Activated T-helper 1 cell treated with anti-CD3 and anti-CD28 coated beads, Interleukin-12 subunit alpha, Interleukin-12 subunit beta, Interleukin-2, Interleukin-4 antibody, amounts not matched to agents 30 ng/mL and 10 ng/mL and 1 ng/mL, durations not matched to agents 14 hours and 24 hours and 36 hours (primary cell): Measurements from ENCODE around the gene TOX3. TPM values are rescaled to one million over a fixed set of nuclear protein-coding genes. Genes with fewer than 3 reads are reported as not detected.

Experiments
- DNase-seq: peaks from one replicate; pipeline ENCODE4 v3.0.0; 2021; ENCODE audit warnings: low spot score
- H3K27ac Mint-ChIP-seq: one replicate; pipeline ENCODE4 v1.8.0; 2021; ENCODE audit warnings: mild to moderate bottlenecking, mixed read lengths
- H3K27me3 Mint-ChIP-seq: one replicate; pipeline ENCODE4 v1.8.0; 2022; ENCODE audit warnings: mild to moderate bottlenecking, moderate library complexity, mixed read lengths; ENCODE audit not compliant: insufficient read depth
- H3K36me3 Mint-ChIP-seq: one replicate; pipeline ENCODE4 v1.8.0; 2021; ENCODE audit warnings: low read depth, mixed read lengths
- H3K4me1 Mint-ChIP-seq: one replicate; pipeline ENCODE4 v1.8.0; 2021; ENCODE audit warnings: low read depth, mixed read lengths
- H3K4me3 Mint-ChIP-seq: one replicate; pipeline ENCODE4 v1.8.0; 2021; ENCODE audit warnings: mild to moderate bottlenecking, moderate library complexity, mixed read lengths
- H3K9me3 Mint-ChIP-seq: one replicate; pipeline ENCODE4 v1.8.0; 2021; ENCODE audit warnings: mixed read lengths
- intact Hi-C: fragments of 100-400 bp; cut with micrococcal nuclease; formaldehyde crosslinking; loops from one replicate; pipeline ENCODE4 v1.15.1; 2024
- total RNA-seq: library from RNA; stranded (reverse); gene quantifications from 2 replicates; pipeline ENCODE4 v1.2.3, GENCODE V29; 2022

The TOX3 gene
- total RNA-seq, 1 donor from 2014 or later: not detected

DNA sequence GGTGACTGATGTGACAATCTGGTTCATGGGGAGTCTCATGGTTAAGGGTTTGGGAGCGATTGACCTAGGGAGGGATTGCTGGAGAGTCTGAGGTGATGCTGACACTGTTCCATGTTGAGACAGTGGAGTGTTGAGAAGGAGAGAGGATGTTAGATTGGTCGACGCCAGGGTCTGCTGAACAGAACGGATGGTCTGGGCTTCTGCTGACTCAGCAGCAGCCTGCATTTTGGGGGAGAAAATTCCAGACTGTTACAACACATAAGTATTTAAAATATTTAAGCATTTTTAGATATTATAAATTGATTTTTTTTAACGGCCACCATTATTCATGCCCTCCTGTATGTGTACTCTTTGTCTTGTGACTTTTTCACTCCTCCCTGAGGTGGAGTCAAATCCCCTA is 107.2 kb downstream of the TOX3 start:
- H3K27me3 Mint-ChIP-seq: no peaks in the 10 kb centered on the region
- no peaks in the 10 kb centered on the region for H3K4me1 Mint-ChIP-seq
- no peaks in the 10 kb centered on the region for H3K36me3 Mint-ChIP-seq
- H3K27ac Mint-ChIP-seq: no peak overlapping the region
- no peak overlapping the region for H3K4me3 Mint-ChIP-seq
- no peak for DNase-seq
- intact Hi-C loops: no loop called here
- peaks cover 8% of the 10 kb centered on the region for H3K9me3 Mint-ChIP-seq

GRCh38 chr16:52439171-52439701 is 107.7 kb downstream of the TOX3 start:
- Mint-ChIP-seq H3K4me3 (no peak overlapping the region), H3K9me3 (peaks cover 8% of the 10 kb centered on the region), H3K27ac (no peak overlapping the region), H3K36me3 (no peaks in the 10 kb centered on the region), H3K27me3 (no peaks in the 10 kb centered on the region), H3K4me1 (no peaks in the 10 kb centered on the region)
- intact Hi-C loops: no loop called here
- no peak for DNase-seq

DNA sequence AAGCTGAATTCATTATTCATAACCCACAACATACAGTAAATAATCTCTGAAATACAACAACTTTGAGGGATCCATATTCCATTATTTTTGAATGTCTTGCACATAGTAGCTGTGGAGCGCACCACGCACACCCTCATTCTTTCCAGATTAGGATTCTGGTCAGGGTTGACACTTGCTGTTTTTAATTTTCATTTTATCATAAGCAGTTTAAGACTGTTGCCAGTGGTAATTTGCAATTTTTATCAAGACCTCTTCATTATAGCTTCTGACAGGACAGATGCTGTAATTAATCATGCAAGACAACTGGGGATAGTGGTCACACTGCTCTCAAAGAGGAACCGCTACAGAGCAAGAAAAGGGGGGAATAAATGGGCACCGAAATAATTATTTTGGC is 109.7 kb downstream of the TOX3 start:
- no peak overlapping the region for H3K4me3 Mint-ChIP-seq
- no peaks in the 10 kb centered on the region for H3K4me1 Mint-ChIP-seq
- H3K36me3 Mint-ChIP-seq: no peaks in the 10 kb centered on the region
- intact Hi-C loops: no loop called here
- DNase-seq: no peak
- H3K27me3 Mint-ChIP-seq: no peaks in the 10 kb centered on the region
- peaks cover 11% of the 10 kb centered on the region for H3K9me3 Mint-ChIP-seq
- no peak overlapping the region for H3K27ac Mint-ChIP-seq

GRCh38 chr16:52436339-52437276 is 110.3 kb downstream of the TOX3 start:
- no peak overlapping the region for H3K27ac Mint-ChIP-seq
- no peak overlapping the region for H3K4me3 Mint-ChIP-seq
- DNase-seq: no peak
- H3K27me3 Mint-ChIP-seq: no peaks in the 10 kb centered on the region
- H3K4me1 Mint-ChIP-seq: no peaks in the 10 kb centered on the region
- intact Hi-C loops: no loop called here
- no peaks in the 10 kb centered on the region for H3K36me3 Mint-ChIP-seq
- H3K9me3 Mint-ChIP-seq: peaks cover 15% of the 10 kb centered on the region

GRCh38 chr16:52434224-52434623 is 112.7 kb downstream of the TOX3 start:
- no peaks in the 10 kb centered on the region for H3K36me3 Mint-ChIP-seq
- H3K4me1 Mint-ChIP-seq: no peaks in the 10 kb centered on the region
- H3K27me3 Mint-ChIP-seq: no peaks in the 10 kb centered on the region
- no peak for DNase-seq
- H3K4me3 Mint-ChIP-seq: no peak overlapping the region
- H3K9me3 Mint-ChIP-seq: peaks cover 10% of the 10 kb centered on the region
- intact Hi-C loops: no loop called here
- H3K27ac Mint-ChIP-seq: no peak overlapping the region

- Mint-ChIP-seq H3K27ac (no peak overlapping the region), H3K4me1 (no peaks in the 10 kb centered on the region), H3K27me3 (no peaks in the 10 kb centered on the region), H3K9me3 (peaks cover 7% of the 10 kb centered on the region), H3K36me3 (no peaks in the 10 kb centered on the region), H3K4me3 (no peak overlapping the region)
- intact Hi-C loops: no loop called here
- no peak for DNase-seq
Observed at GRCh38 chr16:52433643-52434042, 113.3 kb downstream of the TOX3 start.

GRCh38 chr16:52424591-52424990 is 122.4 kb downstream of the TOX3 start:
- intact Hi-C loops: no loop called here
- Mint-ChIP-seq H3K9me3 (peaks cover 16% of the 10 kb centered on the region), H3K27ac (no peak overlapping the region), H3K27me3 (no peaks in the 10 kb centered on the region), H3K36me3 (no peaks in the 10 kb centered on the region), H3K4me1 (no peaks in the 10 kb centered on the region), H3K4me3 (no peak overlapping the region)
- no peak for DNase-seq

GRCh38 chr16:52422307-52422706 is 124.6 kb downstream of the TOX3 start:
- no peak for DNase-seq
- Mint-ChIP-seq H3K4me3 (no peak overlapping the region), H3K9me3 (peaks cover 18% of the 10 kb centered on the region), H3K36me3 (no peaks in the 10 kb centered on the region), H3K27me3 (no peaks in the 10 kb centered on the region), H3K4me1 (no peaks in the 10 kb centered on the region), H3K27ac (no peak overlapping the region)
- intact Hi-C loops: no loop called here

GRCh38 chr16:52418201-52418600 is 128.7 kb downstream of the TOX3 start:
- no peaks in the 10 kb centered on the region for H3K36me3 Mint-ChIP-seq
- intact Hi-C loops: no loop called here
- DNase-seq: no peak
- H3K27ac Mint-ChIP-seq: no peak overlapping the region
- H3K27me3 Mint-ChIP-seq: no peaks in the 10 kb centered on the region
- H3K4me1 Mint-ChIP-seq: no peaks in the 10 kb centered on the region
- no peak overlapping the region for H3K4me3 Mint-ChIP-seq
- peaks cover 12% of the 10 kb centered on the region for H3K9me3 Mint-ChIP-seq

DNA sequence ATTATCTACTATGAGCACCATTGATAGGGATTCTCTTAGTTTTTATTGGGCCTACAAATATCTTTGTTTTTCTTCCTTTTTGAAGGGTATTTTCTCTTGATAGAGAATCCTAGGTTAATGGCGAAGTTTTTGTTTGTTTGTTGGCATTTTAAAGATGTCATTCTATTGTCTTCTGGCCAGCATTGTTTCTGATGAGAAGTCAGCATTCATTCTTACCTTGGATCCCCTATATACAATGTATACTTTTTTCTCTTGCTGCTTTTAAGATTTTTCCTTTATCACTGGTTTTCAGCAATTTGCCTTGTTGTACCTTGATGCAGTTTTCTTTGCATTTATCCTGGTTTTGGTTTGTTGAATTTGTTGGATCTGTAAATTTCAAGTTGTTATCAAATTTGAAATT is 130.1 kb downstream of the TOX3 start:
- intact Hi-C loops: no loop called here
- H3K4me1 Mint-ChIP-seq: no peaks in the 10 kb centered on the region
- no peaks in the 10 kb centered on the region for H3K27me3 Mint-ChIP-seq
- no peak overlapping the region for H3K4me3 Mint-ChIP-seq
- no peak overlapping the region for H3K27ac Mint-ChIP-seq
- H3K36me3 Mint-ChIP-seq: no peaks in the 10 kb centered on the region
- no peak for DNase-seq
- H3K9me3 Mint-ChIP-seq: peaks cover 12% of the 10 kb centered on the region

GRCh38 chr16:52411011-52411410 is 135.9 kb downstream of the TOX3 start:
- Mint-ChIP-seq H3K27me3 (no peaks in the 10 kb centered on the region), H3K27ac (no peak overlapping the region), H3K36me3 (no peaks in the 10 kb centered on the region), H3K9me3 (peaks cover 4% of the 10 kb centered on the region), H3K4me1 (no peaks in the 10 kb centered on the region), H3K4me3 (no peak overlapping the region)
- intact Hi-C loops: no loop called here
- DNase-seq: no peak

DNA sequence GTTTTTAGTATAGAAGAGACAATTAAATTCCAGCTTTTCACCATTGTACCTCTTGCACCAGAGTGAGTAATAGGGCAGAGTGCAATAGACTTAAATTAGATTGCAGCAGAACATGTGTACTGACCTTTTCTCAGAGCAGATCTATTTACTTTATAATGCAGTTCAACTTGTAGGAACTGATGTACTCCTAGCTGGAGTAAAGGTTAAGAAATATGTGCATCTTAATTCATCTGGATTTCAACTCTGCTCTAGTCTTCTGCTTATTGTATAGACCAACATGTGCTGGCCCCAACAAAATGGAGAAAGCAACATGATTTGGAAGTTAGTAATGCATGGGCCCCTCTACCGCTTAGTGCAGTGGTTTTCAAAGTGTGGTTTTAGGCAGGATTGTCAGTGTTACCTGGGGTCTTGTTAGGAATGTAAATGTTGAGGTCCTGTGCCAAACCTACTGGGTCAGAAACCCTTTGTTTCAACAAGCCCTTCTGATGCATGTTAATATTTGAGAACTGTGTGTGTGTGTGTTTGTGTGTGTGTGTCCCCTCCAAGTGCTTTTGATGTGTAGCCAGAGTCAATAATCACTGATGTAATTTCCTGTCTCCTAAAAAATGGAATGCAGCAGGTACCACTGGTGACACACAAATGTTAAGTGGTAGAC is 138.6 kb downstream of the TOX3 start:
- no peaks in the 10 kb centered on the region for H3K27me3 Mint-ChIP-seq
- H3K9me3 Mint-ChIP-seq: peaks cover 11% of the 10 kb centered on the region
- no peak for DNase-seq
- no peaks in the 10 kb centered on the region for H3K4me1 Mint-ChIP-seq
- H3K4me3 Mint-ChIP-seq: no peak overlapping the region
- H3K27ac Mint-ChIP-seq: no peak overlapping the region
- intact Hi-C loops: no loop called here
- H3K36me3 Mint-ChIP-seq: no peaks in the 10 kb centered on the region

- H3K4me3 Mint-ChIP-seq: no peak overlapping the region
- no peaks in the 10 kb centered on the region for H3K36me3 Mint-ChIP-seq
- no peaks in the 10 kb centered on the region for H3K27me3 Mint-ChIP-seq
- intact Hi-C loops: no loop called here
- peaks cover 11% of the 10 kb centered on the region for H3K9me3 Mint-ChIP-seq
- H3K27ac Mint-ChIP-seq: no peak overlapping the region
- H3K4me1 Mint-ChIP-seq: no peaks in the 10 kb centered on the region
- DNase-seq: no peak
Observed at GRCh38 chr16:52407778-52408177, 139.2 kb downstream of the TOX3 start.
